Trophoblast cell (in vitro differentiated cells and primary cell): ENCODE data around the gene ISCU.
"Not testable (repeated sequence)": the region's sequence is repeated elsewhere in the genome, so short reads cannot be mapped to it uniquely, and the experiment has no call there.

Experiments used
- DNase-seq, 2 donors: peaks; one replicate each; pipeline ENCODE4 v3.0.0-alpha.2; 2016
- H2AFZ ChIP-seq: 2 replicates; pipeline ENCODE4 v1.6.1; 2013; ENCODE audit warnings: low read length, moderate library complexity, mild to moderate bottlenecking; ENCODE audit not compliant: insufficient read depth, poor library complexity
- H2AK5ac ChIP-seq: 2 replicates; pipeline ENCODE4 v1.6.1; 2013; ENCODE audit warnings: mild to moderate bottlenecking, low read length
- H2BK120ac ChIP-seq: 2 replicates; pipeline ENCODE4 v1.6.1; 2013; ENCODE audit warnings: low read length, mild to moderate bottlenecking, moderate library complexity; ENCODE audit not compliant: insufficient read depth, poor library complexity
- H2BK12ac ChIP-seq: 2 replicates; pipeline ENCODE4 v1.6.1; 2013; ENCODE audit warnings: mild to moderate bottlenecking, low read length, moderate library complexity
- H2BK5ac ChIP-seq: 2 replicates; pipeline ENCODE4 v1.6.1; 2013; ENCODE audit warnings: low read length, low read depth, moderate library complexity, mild to moderate bottlenecking; ENCODE audit not compliant: poor library complexity
- H3K14ac ChIP-seq: 2 replicates; pipeline ENCODE4 v1.6.1; 2013; ENCODE audit warnings: mild to moderate bottlenecking, low read length
- H3K18ac ChIP-seq: 2 replicates; pipeline ENCODE4 v1.6.1; 2013; ENCODE audit warnings: mild to moderate bottlenecking, low read length
- H3K23ac ChIP-seq: 2 replicates; pipeline ENCODE4 v1.6.1; 2013; ENCODE audit warnings: low read length
- H3K27ac ChIP-seq: 2 replicates; pipeline ENCODE4 v1.5.1; 2013; ENCODE audit warnings: low read depth, mild to moderate bottlenecking, inconsistent platforms, low read length, moderate library complexity
- H3K27me3 ChIP-seq: 2 replicates; pipeline ENCODE4 v1.6.1; 2013; ENCODE audit warnings: inconsistent platforms, mild to moderate bottlenecking, low read length, moderate library complexity; ENCODE audit not compliant: insufficient read depth
- H3K36me3 ChIP-seq, 2 experiments: 1 replicate in 1 of 2; 2 replicates in 1 of 2; pipeline ENCODE4 v1.6.1; 2013; ENCODE audit warnings: low read length in 2 of 2, mild to moderate bottlenecking in 2 of 2, moderate library complexity in 1 of 2; ENCODE audit not compliant: insufficient read depth in 2 of 2, control insufficient read depth in 1 of 2
- H3K4ac ChIP-seq: 2 replicates; pipeline ENCODE4 v1.6.1; 2013; ENCODE audit warnings: low read depth, mild to moderate bottlenecking, low read length, moderate library complexity
- H3K4me1 ChIP-seq, 2 experiments: 1 replicate in 1 of 2; 2 replicates in 1 of 2; pipeline ENCODE4 v1.6.1; 2013; ENCODE audit warnings: low read length in 2 of 2, mild to moderate bottlenecking in 2 of 2, moderate library complexity in 1 of 2; ENCODE audit not compliant: insufficient read depth in 2 of 2, control insufficient read depth in 1 of 2
- H3K4me2 ChIP-seq: 2 replicates; pipeline ENCODE4 v1.6.1; 2013; ENCODE audit warnings: inconsistent platforms, mild to moderate bottlenecking, low read length, moderate library complexity
- H3K4me3 ChIP-seq: 2 replicates; pipeline ENCODE4 v1.5.1; 2013; ENCODE audit warnings: mild to moderate bottlenecking, low read depth, low read length, inconsistent platforms
- H3K79me1 ChIP-seq: one replicate; pipeline ENCODE4 v1.6.1; 2013; ENCODE audit warnings: low read length
- H3K79me2 ChIP-seq: 2 replicates; pipeline ENCODE4 v1.6.1; 2013; ENCODE audit warnings: low read length, mild to moderate bottlenecking; ENCODE audit not compliant: control insufficient read depth, insufficient read depth, poor library complexity
- H3K9ac ChIP-seq: 2 replicates; pipeline ENCODE4 v1.6.1; 2013; ENCODE audit warnings: mild to moderate bottlenecking, low read length
- H3K9me3 ChIP-seq: 2 replicates; pipeline ENCODE4 v1.6.1; 2013; ENCODE audit warnings: low read depth, mild to moderate bottlenecking, control low read depth, inconsistent platforms, low read length; ENCODE audit not compliant: insufficient read depth
- H4K12ac ChIP-seq: 2 replicates; pipeline ENCODE4 v1.6.1; 2013; ENCODE audit warnings: low read depth, mild to moderate bottlenecking, low read length, moderate library complexity
- H4K8ac ChIP-seq: 2 replicates; pipeline ENCODE4 v1.6.1; 2013; ENCODE audit warnings: low read depth, mild to moderate bottlenecking, low read length, moderate library complexity
- H4K91ac ChIP-seq: one replicate; pipeline ENCODE4 v1.6.1; 2013; ENCODE audit warnings: low read depth, mild to moderate bottlenecking, low read length, moderate library complexity
- WGBS: extraction: QIAGEN DNeasy Blood & Tissue Kit; methylation state at CpG from one replicate; pipeline ENCODE4 v1.1.7; 2013; ENCODE audit warnings: missing lambda C conversion rate; ENCODE audit not compliant: insufficient read length, insufficient coverage; ENCODE audit errors: extremely low coverage; 5-methylcytosine and 5-hydroxymethylcytosine counted together

The ISCU gene

DNA sequence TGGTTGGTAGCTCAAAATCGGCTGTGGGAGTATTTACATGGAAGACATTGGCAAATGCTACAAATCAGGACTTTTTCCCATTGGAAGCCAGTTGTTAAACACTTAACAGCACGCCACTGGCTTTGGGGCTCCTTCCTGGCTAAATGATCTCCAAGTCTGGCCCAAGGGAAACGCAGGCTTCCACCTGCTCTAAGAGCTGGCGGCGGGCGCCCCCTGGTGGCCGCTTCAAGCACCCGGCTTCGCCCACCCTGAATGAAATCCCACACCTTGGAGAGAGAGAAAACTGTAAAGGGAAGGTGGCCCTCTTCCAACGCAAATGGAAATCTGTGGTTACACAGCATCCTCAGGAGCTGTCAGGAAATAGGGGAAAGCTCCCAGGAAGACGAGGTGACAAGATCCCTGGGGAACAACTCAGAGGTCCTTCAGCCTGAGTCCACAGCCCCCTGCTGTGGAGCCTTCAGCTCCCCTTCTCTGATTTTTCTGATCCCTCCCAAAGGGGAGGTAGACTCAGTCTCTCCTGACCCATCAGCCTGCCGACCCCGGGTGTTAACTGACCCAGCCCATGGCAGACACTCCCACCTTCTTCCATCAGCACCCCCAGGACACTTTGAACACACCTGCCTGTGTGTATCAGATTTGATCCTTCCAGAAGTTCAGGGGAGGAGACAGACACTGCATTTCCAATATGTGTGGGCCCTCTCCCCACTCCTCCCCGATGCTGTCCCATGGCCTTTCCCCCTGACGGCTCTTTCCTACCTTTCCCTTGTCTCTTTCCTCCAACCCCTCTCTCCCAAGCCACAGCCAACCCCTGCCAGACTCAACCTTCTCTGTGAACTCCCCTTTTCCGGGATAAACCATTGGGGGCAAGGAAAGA is 55.9 kb downstream of the ISCU start:
- H3K36me3 ChIP-seq = peaks cover 0 to 4% of the 10 kb centered on the region in 2 experiments
- no peak overlapping the region for H3K4me3 ChIP-seq
- DNase-seq = peak; percentile 61 to 86
- H3K18ac ChIP-seq = peak overlapping the region; percentile 56
- H4K12ac ChIP-seq = peak overlapping the region; percentile 27
- no peaks in the 10 kb centered on the region for H3K9me3 ChIP-seq
- peak overlapping the region; percentile 98 for H2BK120ac ChIP-seq
- H2BK5ac ChIP-seq = peak overlapping the region; percentile 94
- H3K4me1 ChIP-seq = peaks cover 34 to 52% of the 10 kb centered on the region in 2 experiments
- no peak overlapping the region for H3K4me2 ChIP-seq
- H3K27me3 ChIP-seq = no peaks in the 10 kb centered on the region
- peak overlapping the region; percentile 83 for H3K4ac ChIP-seq
- peak overlapping the region; percentile 96 for H2BK12ac ChIP-seq
- no peak overlapping the region for H3K23ac ChIP-seq
- H2AFZ ChIP-seq = peak overlapping the region; percentile 32
- peak overlapping the region; percentile 92 for H3K14ac ChIP-seq
- H4K8ac ChIP-seq = peak overlapping the region; percentile 40
- no CpG with 5 or more reads among the region's 16 CpGs for WGBS
- H3K79me1 ChIP-seq = peaks cover 62% of the 10 kb centered on the region
- H2AK5ac ChIP-seq = peak overlapping the region; percentile 98
- H3K9ac ChIP-seq = no peak overlapping the region
- peak overlapping the region; percentile 98 for H4K91ac ChIP-seq
- peak overlapping the region; percentile 97 for H3K27ac ChIP-seq
- peaks cover 7% of the 10 kb centered on the region for H3K79me2 ChIP-seq

DNA sequence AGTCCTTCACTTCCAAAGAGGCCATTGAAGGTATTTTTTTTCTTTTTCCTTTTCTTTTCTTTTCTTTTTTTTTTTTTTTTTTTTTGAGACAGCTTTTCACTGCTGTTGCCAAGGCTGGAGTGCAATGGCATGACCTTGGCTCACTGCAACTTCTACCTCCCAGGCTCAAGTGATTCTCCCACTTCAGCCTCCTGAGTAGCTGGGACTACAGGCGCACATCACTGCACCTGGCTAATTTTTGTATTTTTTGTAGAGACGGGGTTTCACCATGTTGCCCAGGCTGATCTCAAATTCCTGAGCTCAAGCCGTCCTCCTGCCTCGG is 56.5 kb downstream of the ISCU start:
- H3K27me3 ChIP-seq, H3K4ac ChIP-seq, H2AK5ac ChIP-seq, H3K9me3 ChIP-seq, H3K23ac ChIP-seq, H3K18ac ChIP-seq, DNase-seq, H2AFZ ChIP-seq, H3K79me2 ChIP-seq, H3K9ac ChIP-seq, H3K4me3 ChIP-seq, H3K4me2 ChIP-seq, H3K36me3 ChIP-seq, H3K14ac ChIP-seq, H4K12ac ChIP-seq: not testable (repeated sequence)
- H3K27ac ChIP-seq = peak overlapping the region; percentile 97
- peak overlapping the region; percentile 98 for H4K91ac ChIP-seq
- H3K4me1 ChIP-seq = peaks cover 34 to 46% of the 10 kb centered on the region in 2 experiments
- peak overlapping the region; percentile 94 for H2BK5ac ChIP-seq
- no CpG with 5 or more reads among the region's 4 CpGs for WGBS
- peak overlapping the region; percentile 40 for H4K8ac ChIP-seq
- peak overlapping the region; percentile 98 for H2BK120ac ChIP-seq
- H3K79me1 ChIP-seq = peaks cover 62% of the 10 kb centered on the region
- H2BK12ac ChIP-seq = peak overlapping the region; percentile 96
